ENCODE results near the gene CHD2.
"Not testable (repeated sequence)": the region's sequence is repeated elsewhere in the genome, so short reads cannot be mapped to it uniquely, and the experiment has no call there.

CHD2 gene

DNA sequence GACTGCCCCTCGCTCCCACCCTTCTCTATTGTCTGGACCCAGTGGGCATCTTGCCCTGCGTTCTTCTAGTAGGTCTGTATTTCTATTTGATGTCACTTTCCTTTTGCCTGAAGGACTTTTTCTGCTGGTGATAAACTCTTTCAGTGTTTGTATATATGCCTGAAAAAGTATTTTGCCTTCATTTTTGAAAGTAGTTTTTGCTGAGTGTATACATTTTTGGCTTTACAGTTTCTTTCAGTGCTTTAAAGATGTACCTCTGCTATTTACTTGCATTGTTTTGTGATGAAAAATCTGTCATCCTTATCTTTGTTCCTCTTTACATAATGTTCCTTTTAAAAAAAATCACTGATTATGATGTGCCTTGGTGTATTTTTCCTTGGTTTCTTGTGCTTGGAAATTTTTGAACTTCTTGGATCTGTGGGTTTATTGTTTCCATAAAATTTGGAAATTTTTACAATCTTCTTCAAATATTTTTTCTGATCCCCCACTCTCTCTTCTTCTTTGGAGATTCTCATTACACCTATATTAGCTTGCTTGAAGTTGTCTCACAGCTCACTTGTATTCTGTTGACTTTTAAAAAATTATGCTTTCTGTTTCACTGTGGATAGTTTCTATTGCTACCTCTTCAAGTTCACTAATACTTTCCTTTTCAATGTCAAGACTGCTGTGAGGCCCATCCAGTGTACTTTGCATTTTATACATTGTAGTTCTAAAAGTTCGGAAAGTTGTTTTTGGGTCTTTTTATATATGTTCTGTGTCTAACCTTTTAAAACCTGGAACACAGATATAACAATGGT, 121.0 kb downstream of the CHD2 start:
- DNase-seq (ENCODE audit: low spot score): no peak

DNA sequence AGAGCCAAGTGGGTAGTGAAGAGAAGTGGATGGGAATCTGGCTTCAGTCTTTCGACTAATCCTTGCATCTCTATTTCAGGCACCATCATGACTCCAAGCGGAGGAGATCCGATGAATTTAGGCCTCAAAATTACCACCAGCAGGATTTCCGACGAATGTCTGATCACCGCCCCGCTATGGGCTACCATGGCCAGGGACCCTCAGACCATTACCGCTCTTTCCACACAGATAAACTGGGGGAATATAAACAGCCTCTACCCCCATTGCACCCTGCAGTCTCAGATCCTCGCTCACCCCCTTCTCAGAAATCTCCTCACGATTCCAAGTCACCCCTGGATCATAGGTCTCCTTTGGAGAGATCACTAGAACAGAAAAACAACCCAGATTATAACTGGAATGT, 124.2 kb downstream of the CHD2 start:
- DNase-seq (ENCODE audit: low spot score): no peak

GRCh38 chr15:93024716-93025624, 124.8 kb downstream of the CHD2 start:
- no peak for DNase-seq (ENCODE audit: low spot score)

DNA sequence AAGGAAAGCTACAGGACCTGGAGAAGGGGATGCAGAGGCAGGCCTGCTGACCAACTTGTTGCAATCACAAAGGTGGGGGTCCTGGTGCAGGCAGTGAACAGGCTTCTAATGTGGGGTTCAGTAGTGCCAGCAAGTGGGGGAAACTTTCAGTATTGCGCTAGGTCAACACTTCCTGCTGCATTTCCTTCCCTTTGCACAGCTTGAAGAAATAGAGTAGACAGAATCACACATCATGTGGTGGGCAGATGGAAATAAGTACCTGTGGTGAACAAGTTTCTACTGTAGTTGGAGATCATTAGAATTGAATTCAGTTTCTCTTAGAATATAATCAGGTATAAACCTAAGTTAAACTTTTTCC, 125.5 kb downstream of the CHD2 start:
- peak; percentile 16 for DNase-seq (ENCODE audit: low spot score)

DNA sequence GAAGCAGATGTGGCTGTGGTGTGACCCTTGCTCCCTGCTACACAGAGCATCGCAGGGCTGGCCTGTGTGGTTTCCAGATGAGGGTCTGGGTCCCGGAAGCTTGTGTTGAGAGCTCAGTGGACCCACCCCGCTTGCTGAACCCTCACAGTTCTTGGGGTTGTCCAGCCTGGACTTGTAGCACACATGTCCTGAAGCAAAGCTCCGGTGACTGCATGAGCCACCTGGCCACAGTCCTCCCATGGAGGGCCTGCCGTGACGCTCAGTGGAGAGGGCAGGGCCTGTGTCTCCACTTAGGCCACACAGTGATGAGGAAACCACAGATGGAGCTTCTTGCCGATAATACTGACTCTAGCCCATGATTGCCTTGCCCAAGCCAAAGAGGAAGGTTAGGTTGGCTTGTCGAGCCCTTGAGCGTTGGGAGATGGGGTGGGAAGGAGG, 126.3 kb downstream of the CHD2 start:
- no peak for DNase-seq (ENCODE audit: low spot score)

GRCh38 chr15:93027413-93027812, 127.3 kb downstream of the CHD2 start:
- DNase-seq (ENCODE audit: low spot score): no peak

GRCh38 chr15:93028111-93028631, 128.0 kb downstream of the CHD2 start:
- DNase-seq (ENCODE audit: low spot score): no peak

DNA sequence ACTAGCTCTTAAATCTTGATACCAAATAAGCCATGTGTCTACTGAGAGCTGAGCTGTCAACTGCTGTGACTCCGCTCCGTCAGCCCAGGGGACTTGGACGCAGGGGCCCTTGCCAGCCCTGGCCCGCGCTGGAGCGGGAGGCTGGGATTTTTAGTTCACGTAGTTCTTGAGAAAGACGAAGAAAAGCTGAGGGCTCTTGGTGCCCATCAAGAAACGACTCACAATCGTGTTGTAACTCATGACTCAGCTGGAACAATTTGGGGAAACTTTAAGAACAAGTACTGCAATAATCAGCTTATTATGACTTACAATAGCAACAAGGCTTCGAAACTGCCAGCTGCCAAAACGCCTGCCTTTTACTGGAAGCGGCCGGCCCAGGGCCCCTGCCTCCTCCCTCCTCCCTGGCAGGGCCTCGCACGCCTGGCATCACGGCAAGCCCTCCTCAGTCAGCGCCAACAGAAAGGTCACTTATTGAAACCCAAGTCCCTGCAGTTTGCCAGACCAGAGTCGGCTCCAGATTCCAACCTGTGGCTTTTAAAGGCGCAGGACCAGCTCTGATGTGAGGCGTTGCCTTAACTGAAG, 128.6 kb downstream of the CHD2 start:
- DNase-seq (ENCODE audit: low spot score): no peak

- DNase-seq (ENCODE audit: low spot score): no peak
Measured at GRCh38 chr15:93029214-93029835, 129.2 kb downstream of the CHD2 start.

- no peak for DNase-seq (ENCODE audit: low spot score)
Measured at GRCh38 chr15:93029836-93030429, 129.8 kb downstream of the CHD2 start.

GRCh38 chr15:93030430-93031102, 130.4 kb downstream of the CHD2 start:
- peak; percentile 69 for DNase-seq (ENCODE audit: low spot score)

DNA sequence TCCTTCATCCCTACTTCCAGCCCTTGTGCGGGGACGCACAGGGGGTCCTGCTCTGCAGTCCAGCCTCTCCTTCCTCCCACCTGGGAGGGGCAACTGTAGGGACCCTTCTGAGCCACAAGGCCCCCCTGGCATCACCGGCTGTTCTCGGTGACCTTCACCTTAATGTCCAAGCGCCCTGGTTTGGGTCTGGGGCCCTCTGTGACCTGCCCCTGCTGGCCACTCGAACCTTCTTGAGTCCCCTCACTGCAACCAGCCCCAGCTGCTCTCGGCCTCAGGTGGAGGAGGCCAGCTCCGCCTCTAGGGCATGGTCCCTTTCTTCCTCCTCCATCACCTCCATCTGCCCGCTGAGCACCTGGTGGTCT, 131.0 kb downstream of the CHD2 start:
- DNase-seq (ENCODE audit: low spot score): no peak

DNA sequence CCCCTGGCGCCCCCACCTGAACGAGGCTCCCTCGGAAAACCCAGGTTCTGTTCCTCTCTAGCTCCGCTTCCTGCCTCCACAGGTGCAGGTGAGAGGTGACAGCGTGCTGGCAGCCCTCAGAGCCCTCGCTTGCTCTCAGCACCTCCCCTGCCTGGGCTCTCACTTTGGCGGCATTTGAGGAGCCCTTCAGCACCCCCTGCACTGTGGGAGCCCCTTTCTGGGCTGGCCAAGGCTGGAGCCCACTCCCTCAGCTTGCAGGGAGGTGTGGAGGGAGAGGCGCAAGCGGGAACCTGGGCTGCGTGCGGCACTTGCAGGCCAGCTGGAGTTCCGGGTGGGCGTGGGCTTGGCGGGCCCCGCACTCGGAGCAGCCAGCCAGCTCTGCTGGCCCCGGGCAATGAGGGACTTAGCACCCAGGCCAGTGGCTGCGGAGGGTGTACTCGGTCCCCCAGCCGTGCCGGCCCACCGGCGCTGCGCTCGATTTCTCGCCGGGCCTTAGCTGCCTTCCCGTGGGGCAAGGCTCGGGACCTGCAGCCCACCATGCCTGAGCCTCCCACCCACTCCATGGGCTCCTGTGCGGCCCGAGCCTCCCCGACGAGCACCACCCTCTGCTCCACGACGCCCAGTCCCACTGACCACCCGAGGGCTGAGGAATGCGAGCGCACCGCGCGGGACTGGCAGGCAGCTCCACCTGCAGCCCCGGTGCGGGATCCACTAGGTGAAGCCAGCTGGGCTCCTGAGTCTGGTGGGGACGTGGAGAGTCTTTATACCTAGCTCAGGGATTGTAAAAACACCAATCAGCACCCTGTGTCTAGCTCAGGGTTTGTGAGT, 131.6 kb downstream of the CHD2 start:
- DNase-seq (ENCODE audit: low spot score): not testable (repeated sequence)

DNA sequence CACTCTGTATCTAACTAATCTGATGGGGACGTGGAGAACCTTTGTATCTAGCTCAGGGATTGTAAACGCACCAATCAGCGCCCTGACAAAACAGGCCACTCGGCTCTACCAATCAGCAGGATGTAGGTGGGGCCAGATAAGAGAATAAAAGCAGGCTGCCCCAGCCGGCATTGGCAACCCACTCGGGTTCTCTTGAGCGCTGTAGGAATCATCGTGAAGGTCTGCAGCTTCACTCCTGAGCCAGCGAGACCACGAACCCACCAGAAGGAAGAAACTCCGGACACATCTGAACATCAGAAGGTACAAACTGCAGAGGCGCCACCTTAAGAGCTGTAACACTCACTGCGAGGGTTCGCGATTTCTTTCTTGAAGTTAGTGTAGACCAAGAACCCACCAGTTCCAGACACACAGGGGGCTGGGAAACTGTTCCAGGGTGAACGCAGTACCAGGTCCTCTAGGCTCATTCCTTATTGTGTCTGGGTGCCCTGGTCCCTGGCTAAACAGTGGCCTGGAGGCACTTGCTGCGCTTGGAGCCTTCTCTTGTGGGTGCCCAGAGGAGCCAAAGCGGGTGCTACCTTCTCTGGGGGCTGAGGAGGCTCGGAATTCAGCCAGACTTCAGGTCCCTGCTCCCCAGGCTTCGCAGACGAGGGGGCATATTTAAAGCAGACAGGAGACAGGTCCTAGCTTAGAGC, 132.5 kb downstream of the CHD2 start:
- not testable (repeated sequence) for DNase-seq (ENCODE audit: low spot score)

DNA sequence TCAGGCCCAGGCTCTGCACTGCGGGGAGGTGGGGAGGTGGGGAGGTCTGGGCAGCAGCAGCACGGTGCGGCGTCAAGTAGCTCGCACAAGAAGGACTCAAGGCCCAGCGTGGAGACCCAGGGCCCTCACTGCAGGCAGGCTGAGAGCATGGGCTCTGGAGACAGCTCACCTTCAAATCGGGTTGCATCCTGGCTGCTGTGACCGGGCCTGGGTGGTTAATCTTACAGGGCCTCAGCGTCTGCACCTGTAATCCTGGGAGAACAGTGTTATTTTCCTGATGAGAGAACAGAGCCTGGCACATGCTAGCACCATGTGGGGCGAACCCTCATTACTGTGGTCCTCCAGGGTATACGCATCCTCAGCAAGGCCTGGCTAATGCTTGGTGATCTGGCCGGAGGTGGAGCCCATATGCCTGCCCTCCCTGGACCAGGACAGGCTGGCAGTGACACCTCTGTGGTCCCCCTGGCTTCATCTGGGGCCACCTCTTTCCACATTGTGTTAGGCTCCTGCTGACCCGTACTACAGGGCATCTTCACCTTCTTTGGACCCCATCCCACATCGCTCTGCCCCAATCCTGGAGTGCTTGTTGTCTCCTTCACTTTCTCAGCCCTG, 133.4 kb downstream of the CHD2 start:
- no peak for DNase-seq (ENCODE audit: low spot score)

DNA sequence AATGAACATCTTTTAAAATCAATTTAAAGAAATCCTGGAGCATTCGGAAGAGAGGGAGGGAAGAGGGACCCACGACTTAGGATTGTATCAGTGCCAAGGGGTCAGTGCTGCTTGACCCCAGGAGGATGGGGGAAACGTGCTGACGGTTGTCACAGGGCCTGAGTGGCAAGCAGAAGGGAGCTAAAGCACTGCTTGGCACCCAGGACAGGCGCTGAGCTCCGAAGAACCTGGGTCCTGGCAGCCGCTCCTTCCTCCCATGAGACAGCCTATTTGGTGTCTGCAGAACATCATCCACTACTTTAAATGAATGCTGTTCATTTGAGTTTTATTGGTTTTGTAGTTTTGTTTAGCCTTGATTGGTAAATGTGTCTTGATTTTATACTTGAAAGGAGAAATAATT, 134.4 kb downstream of the CHD2 start:
- no peak for DNase-seq (ENCODE audit: low spot score)

DNA sequence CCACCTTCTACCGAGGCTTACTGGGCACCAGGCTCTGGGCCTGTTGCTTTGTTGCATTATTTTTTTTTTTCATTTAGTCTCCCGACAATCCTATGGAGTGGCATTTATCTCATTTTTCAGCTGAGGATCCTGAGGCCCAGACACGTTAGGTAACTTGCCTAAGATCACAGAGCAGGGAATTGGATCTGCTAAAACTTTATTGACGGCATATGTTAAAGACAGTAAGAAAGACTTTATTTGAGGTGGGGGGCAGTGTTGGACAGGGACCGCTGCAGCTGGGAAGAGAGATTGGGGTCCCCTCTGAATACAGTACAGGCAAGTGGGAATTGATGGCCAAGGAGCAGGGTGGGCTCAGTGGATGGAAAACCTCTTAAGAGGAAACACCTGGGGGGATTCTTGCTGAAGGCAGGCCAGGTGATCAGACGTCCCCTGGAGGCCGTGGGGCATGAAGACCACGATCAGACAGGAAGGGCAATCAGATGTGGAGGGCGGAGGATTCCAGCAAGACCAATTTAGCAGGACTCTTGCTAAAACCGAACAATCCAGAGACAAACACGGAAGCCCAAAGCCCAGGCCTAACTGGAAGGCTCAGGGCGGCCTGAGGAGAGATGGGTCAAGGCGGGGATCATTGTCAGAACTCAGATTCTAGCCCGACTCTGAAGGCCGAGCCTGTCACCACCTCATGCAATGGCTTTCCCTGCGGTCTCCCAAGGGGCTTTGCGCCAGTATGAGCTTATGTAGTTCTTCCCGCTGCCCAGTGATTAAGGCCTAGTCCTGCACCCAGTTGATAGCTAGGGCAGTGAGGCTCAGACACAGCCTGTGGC, 135.2 kb downstream of the CHD2 start:
- DNase-seq (ENCODE audit: low spot score): no peak
